ENCODE results near the gene ASPDH.

ASPDH gene

GRCh38 chr19:50516964-50517703, 3.4 kb upstream of the ASPDH start:
- Histone ChIP-seq H3K27ac (ENCODE audit: low read depth, low read length) (no peak overlapping the region), H3K9ac (ENCODE audit: low read length) (no peak overlapping the region), H3K27me3 (ENCODE audit: control insufficient read depth, insufficient read depth, low read length) (peaks cover 7% of the 10 kb centered on the region), H3K4me3 (ENCODE audit: low read length) (no peak overlapping the region), H3K36me3 (ENCODE audit: control insufficient read depth, insufficient read depth, low read length) (no peaks in the 10 kb centered on the region), H3K4me1 (ENCODE audit: control insufficient read depth, insufficient read depth, low read length) (no peaks in the 10 kb centered on the region)

DNA sequence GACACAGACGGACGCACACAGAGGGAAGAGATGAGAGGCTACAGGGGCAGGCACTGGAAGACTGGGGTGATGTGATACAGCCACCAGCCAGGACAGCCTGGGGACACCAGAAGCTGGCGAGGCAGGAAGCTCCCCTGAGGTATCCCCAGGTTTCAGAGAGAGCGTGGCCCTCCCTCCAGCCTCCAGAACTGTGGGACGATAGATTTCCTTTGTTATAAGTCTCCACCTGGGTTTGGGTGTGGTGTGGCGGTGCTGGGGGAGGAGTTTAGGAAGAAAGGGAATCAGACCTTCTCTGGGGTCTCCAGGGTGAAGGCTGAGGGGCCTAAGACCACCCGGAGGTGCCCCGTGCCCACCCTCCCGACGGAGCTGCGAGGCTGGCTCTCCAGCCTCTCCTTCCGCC, 2.7 kb upstream of the ASPDH start:
- Histone ChIP-seq H3K4me1 (ENCODE audit: control insufficient read depth, insufficient read depth, low read length) (no peaks in the 10 kb centered on the region), H3K27me3 (ENCODE audit: control insufficient read depth, insufficient read depth, low read length) (peaks cover 7% of the 10 kb centered on the region), H3K36me3 (ENCODE audit: control insufficient read depth, insufficient read depth, low read length) (no peaks in the 10 kb centered on the region), H3K9ac (ENCODE audit: low read length) (no peak overlapping the region), H3K27ac (ENCODE audit: low read depth, low read length) (no peak overlapping the region), H3K4me3 (ENCODE audit: low read length) (no peak overlapping the region)

DNA sequence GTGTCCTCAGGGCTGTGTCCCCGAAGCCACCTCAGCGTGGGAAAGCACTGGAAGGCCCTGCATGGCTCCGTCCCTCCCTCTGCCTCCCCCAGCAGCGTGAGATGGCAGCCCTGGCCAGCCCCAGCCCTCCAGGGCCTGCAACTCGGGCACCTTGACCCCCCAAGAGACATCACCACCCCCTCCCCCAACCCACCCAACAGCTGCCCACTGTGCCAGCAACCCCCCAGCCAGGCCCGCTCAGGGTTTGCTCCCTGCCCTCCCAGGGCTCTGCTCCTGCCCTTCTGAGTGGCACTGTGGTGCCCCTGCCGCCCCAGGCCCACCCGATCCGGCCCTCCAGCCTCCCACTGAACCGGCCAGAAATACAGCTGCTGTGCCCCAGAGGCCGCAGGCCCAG, 1.5 kb upstream of the ASPDH start:
- Histone ChIP-seq H3K36me3 (ENCODE audit: control insufficient read depth, insufficient read depth, low read length) (no peaks in the 10 kb centered on the region), H3K27ac (ENCODE audit: low read depth, low read length) (no peak overlapping the region), H3K9ac (ENCODE audit: low read length) (no peak overlapping the region), H3K4me1 (ENCODE audit: control insufficient read depth, insufficient read depth, low read length) (no peaks in the 10 kb centered on the region), H3K27me3 (ENCODE audit: control insufficient read depth, insufficient read depth, low read length) (peaks cover 7% of the 10 kb centered on the region), H3K4me3 (ENCODE audit: low read length) (no peak overlapping the region)

DNA sequence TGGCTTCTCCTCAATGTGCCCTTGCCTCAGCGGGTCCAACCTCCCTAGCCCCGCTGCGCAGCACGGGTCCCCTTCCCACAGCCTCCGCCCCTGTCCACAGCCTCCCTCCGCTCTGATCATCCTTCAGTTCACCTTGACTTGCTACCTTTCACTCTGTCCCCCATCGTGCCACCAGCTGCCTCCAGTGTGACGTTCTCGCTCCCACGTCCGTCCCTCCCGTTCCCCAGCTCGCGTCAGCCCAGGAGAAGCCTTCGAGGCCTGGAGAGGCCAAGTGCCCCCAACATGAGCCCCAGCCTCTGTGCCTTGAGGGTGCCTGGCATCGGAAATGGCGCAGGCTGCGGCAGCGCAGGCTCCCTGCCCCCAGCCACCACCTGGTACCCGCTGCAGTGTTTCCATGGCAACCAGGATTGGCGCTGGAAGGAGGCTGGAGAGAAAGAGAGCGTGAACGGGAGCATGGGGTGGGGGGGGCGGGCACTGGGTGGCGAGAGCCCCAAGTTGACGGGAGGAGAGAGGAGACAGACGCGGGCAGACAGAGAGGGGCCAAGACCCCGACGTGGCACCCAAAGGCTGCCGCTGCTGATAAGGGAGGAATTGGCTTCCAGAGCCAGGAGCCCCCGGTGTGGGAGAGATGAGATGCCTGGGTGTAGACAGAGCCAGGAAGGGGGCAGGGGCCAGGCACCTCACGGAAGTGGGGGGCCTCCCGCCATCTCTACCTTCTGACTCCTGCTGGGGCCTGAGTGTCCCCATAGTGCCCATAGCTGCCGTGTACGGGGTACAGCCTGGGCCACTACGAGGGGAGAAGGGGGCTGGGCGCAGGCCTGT, 844 bp upstream of the ASPDH start:
- H3K4me3 ChIP-seq (ENCODE audit: low read length), result no peak overlapping the region

GRCh38 chr19:50512999-50513745, 541 bp downstream of the ASPDH start:
- Histone ChIP-seq H3K36me3 (ENCODE audit: control insufficient read depth, insufficient read depth, low read length) (no peaks in the 10 kb centered on the region), H3K4me3 (ENCODE audit: low read length) (no peak overlapping the region), H3K9ac (ENCODE audit: low read length) (no peak overlapping the region), H3K27me3 (ENCODE audit: control insufficient read depth, insufficient read depth, low read length) (peaks cover 7% of the 10 kb centered on the region), H3K27ac (ENCODE audit: low read depth, low read length) (no peak overlapping the region), H3K4me1 (ENCODE audit: control insufficient read depth, insufficient read depth, low read length) (no peaks in the 10 kb centered on the region)

More for the DNA sequence above, 844 bp upstream of the ASPDH start:
- peaks cover 7% of the 10 kb centered on the region for H3K27me3 ChIP-seq (ENCODE audit: control insufficient read depth, insufficient read depth, low read length)
- no peak overlapping the region for H3K27ac ChIP-seq (ENCODE audit: low read depth, low read length)
- no peaks in the 10 kb centered on the region for H3K4me1 ChIP-seq (ENCODE audit: control insufficient read depth, insufficient read depth, low read length)
- H3K36me3 ChIP-seq (ENCODE audit: control insufficient read depth, insufficient read depth, low read length), result no peaks in the 10 kb centered on the region
- no peak overlapping the region for H3K9ac ChIP-seq (ENCODE audit: low read length)

- no peak overlapping the region for H3K4me3 ChIP-seq (ENCODE audit: low read length)
- H3K27ac ChIP-seq (ENCODE audit: low read depth, low read length), result no peak overlapping the region
- H3K9ac ChIP-seq (ENCODE audit: low read length), result no peak overlapping the region
- H3K36me3 ChIP-seq (ENCODE audit: control insufficient read depth, insufficient read depth, low read length), result no peaks in the 10 kb centered on the region
- H3K27me3 ChIP-seq (ENCODE audit: control insufficient read depth, insufficient read depth, low read length), result peaks cover 7% of the 10 kb centered on the region
- no peaks in the 10 kb centered on the region for H3K4me1 ChIP-seq (ENCODE audit: control insufficient read depth, insufficient read depth, low read length)
These were observed 1.4 kb downstream of the ASPDH start for GRCh38 chr19:50512112-50512998.

DNA sequence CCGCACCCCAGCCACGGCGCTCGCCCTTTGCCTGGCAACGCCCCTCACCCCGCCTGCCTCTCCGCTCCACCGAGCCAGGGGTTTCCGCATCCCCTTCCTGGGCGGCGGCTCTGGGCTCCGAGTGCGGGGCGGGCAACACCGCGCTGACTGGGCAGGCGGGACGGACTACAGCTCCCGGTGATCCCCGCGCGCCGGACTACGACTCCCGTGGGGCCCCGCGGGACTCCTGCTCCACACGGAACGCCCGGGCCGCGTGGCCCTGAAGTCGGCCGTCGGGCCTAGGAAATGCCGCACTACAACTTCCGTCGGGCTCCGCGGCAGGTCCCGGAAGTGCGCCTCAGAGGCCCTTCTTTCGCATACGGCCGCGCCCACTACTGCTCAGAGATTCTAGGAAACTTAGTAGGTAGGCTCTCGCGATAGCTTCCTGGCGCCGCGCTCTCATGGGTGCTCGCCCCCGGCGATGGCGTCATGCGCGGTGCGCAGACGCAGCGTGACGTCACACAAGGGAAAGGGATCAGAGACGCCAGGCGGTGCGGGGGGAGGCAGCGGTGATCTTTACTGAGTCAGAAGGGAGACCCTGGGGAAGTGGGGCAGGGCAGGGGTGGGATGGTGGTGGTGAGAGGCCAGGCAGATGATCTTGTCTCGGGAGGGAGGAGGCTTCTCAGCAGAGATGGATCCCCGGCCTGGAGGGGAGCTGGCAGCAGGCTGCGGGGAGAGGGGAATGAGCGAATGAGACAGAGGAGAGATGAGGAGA, 2.5 kb downstream of the ASPDH start, which contains the start of gene JOSD2:
Gene JOSD2, minus strand, starts transcription at position 123 of the 754 bp plus-strand sequence. CDS start 760 bp downstream, outside the sequence.
- no peaks in the 10 kb centered on the region for H3K36me3 ChIP-seq (ENCODE audit: control insufficient read depth, insufficient read depth, low read length)
- peak within 1 kb of the TSS; percentile 66 for H3K9ac ChIP-seq (ENCODE audit: low read length)
- no peaks in the 10 kb centered on the region for H3K4me1 ChIP-seq (ENCODE audit: control insufficient read depth, insufficient read depth, low read length)
- H3K4me3 ChIP-seq (ENCODE audit: low read length), result peak within 1 kb of the TSS; percentile 83
- H3K27ac ChIP-seq (ENCODE audit: low read depth, low read length), result peak within 1 kb of the TSS; percentile 34
- peaks cover 7% of the 10 kb centered on the region for H3K27me3 ChIP-seq (ENCODE audit: control insufficient read depth, insufficient read depth, low read length)

GRCh38 chr19:50510700-50511068, 3.0 kb downstream of the ASPDH start:
- peaks cover 7% of the 10 kb centered on the region for H3K27me3 ChIP-seq (ENCODE audit: control insufficient read depth, insufficient read depth, low read length)
- no peaks in the 10 kb centered on the region for H3K4me1 ChIP-seq (ENCODE audit: control insufficient read depth, insufficient read depth, low read length)
- no peak overlapping the region for H3K27ac ChIP-seq (ENCODE audit: low read depth, low read length)
- H3K4me3 ChIP-seq (ENCODE audit: low read length), result peak overlapping the region; percentile 83
- no peaks in the 10 kb centered on the region for H3K36me3 ChIP-seq (ENCODE audit: control insufficient read depth, insufficient read depth, low read length)
- peak overlapping the region; percentile 66 for H3K9ac ChIP-seq (ENCODE audit: low read length)

DNA sequence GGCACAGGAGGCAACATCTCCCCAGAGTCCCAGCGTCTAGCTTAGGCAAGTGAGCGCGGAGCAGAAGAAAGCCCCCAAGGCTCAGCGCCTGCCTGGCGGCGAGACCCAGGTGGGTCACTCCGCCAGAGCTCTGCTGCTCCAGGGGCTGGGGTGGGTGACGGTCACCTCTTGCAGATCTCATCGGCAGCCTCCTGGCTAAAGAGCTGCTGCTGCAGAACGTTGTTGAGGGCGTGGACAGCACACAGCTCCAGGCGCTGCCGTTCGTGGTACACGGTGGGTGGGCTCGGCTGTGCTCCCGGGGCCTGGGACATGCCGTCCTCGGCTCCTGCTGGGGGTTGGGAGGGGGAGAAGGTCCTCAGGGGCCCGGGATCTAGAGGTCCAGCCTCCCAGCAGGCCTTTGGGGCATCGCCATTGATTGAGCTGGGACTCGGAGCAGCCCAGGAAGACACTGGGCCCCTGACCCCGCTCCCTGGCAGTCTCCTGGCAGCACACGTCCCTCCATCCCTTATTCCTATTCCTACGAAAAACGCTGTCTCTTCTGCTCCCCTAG, 3.5 kb downstream of the ASPDH start:
- peaks cover 4% of the 10 kb centered on the region for H3K27me3 ChIP-seq (ENCODE audit: control insufficient read depth, insufficient read depth, low read length)
- no peaks in the 10 kb centered on the region for H3K36me3 ChIP-seq (ENCODE audit: control insufficient read depth, insufficient read depth, low read length)
- peak overlapping the region; percentile 83 for H3K4me3 ChIP-seq (ENCODE audit: low read length)
- H3K27ac ChIP-seq (ENCODE audit: low read depth, low read length), result no peak overlapping the region
- H3K4me1 ChIP-seq (ENCODE audit: control insufficient read depth, insufficient read depth, low read length), result no peaks in the 10 kb centered on the region
- H3K9ac ChIP-seq (ENCODE audit: low read length), result no peak overlapping the region

GRCh38 chr19:50509366-50509765, 4.3 kb downstream of the ASPDH start:
- H3K9ac ChIP-seq (ENCODE audit: low read length), result no peak overlapping the region
- peaks cover 2% of the 10 kb centered on the region for H3K27me3 ChIP-seq (ENCODE audit: control insufficient read depth, insufficient read depth, low read length)
- H3K36me3 ChIP-seq (ENCODE audit: control insufficient read depth, insufficient read depth, low read length), result no peaks in the 10 kb centered on the region
- H3K4me1 ChIP-seq (ENCODE audit: control insufficient read depth, insufficient read depth, low read length), result no peaks in the 10 kb centered on the region
- H3K4me3 ChIP-seq (ENCODE audit: low read length), result no peak overlapping the region
- no peak overlapping the region for H3K27ac ChIP-seq (ENCODE audit: low read depth, low read length)

- no peak overlapping the region for H3K27ac ChIP-seq (ENCODE audit: low read depth, low read length)
- no peak overlapping the region for H3K9ac ChIP-seq (ENCODE audit: low read length)
- no peaks in the 10 kb centered on the region for H3K4me1 ChIP-seq (ENCODE audit: control insufficient read depth, insufficient read depth, low read length)
- no peaks in the 10 kb centered on the region for H3K27me3 ChIP-seq (ENCODE audit: control insufficient read depth, insufficient read depth, low read length)
- H3K4me3 ChIP-seq (ENCODE audit: low read length), result no peak overlapping the region
- no peaks in the 10 kb centered on the region for H3K36me3 ChIP-seq (ENCODE audit: control insufficient read depth, insufficient read depth, low read length)
These were observed 4.9 kb downstream of the ASPDH start for GRCh38 chr19:50508843-50509190.

All from rectal smooth muscle tissue (tissue), 1 donor.